Body of pancreas (tissue), 4 donors: ENCODE data around the gene TCF12.

ENCODE experiments used
- CTCF ChIP-seq, 7 experiments: fragments of 450-650 bp in 4 of 7; fragments of 200-600 bp in 3 of 7; sonication (generic) in 3 of 7; IDR thresholded peaks; one replicate each; pipeline ENCODE4 v1.5.1; 2016 to 2019; ENCODE audit warnings: antibody characterized with exemption in 7 of 7
- POLR2A ChIP-seq, 3 donors: fragments of 450-650 bp; IDR thresholded peaks; one replicate each; pipeline ENCODE4 v1.6.1; 2016; ENCODE audit warnings: antibody characterized with exemption in 3 of 3, mild to moderate bottlenecking in 2 of 3

GRCh38 chr15:57323299-57323805, 404.9 kb downstream of the TCF12 start:
- TF ChIP-seq CTCF (IDR thresholded peaks at IDR 0.05): no peak
- TF ChIP-seq POLR2A (IDR thresholded peaks at IDR 0.05): no peak
